Measurements from ENCODE around the gene TREML1. TPM values are rescaled to one million over a fixed set of nuclear protein-coding genes. Genes with fewer than 3 reads are reported as not detected.

The TREML1 gene
- total and polyA plus RNA-seq, 12 donors = 0.28 to 4.7 (median 0.88) TPM; not detected in 2

DNA sequence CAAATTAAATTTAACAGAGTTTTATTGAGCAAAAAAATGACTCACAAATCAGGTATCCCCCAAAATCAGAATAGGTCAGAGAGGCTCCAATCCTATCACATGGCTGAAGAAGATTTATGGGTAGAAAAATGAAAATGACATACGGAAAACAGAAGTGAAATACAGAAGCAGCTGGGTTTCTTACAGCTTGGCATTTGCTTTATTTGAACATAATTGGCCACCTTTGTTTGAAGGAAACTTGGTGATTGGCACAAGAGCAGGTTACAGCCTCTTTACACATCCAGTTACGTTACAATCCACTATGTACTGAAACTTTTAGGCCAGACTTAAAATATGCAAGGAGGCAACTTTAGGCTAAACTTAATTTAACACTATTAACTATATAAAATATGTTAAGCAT is 20.5 kb upstream of the TREML1 start:
- intact Hi-C loops (cut with DNase I) = no loop called here
- no peaks in the 10 kb centered on the region for H3K36me3 ChIP-seq (replicated peaks in 1 of 2)

GRCh38 chr6:41171908-41172307 is 17.8 kb upstream of the TREML1 start:
- WGBS, 4 donors = 34 to 46% (median 41%) methylated on average over 3 of the region's 3 CpGs
- Histone ChIP-seq H3K27me3 (no peaks in the 10 kb centered on the region), H3K27ac (no peak overlapping the region), H3K36me3 (replicated peaks in 1 of 2) (no peaks in the 10 kb centered on the region), H3K9me3 (replicated peaks in 1 of 3) (no peaks in the 10 kb centered on the region), H3K4me1 (replicated peaks in 1 of 2) (no peaks in the 10 kb centered on the region), H3K4me3 (no peak overlapping the region)
- intact Hi-C loops (cut with DNase I) = no loop called here
- no peak for DNase-seq
- TF ChIP-seq POLR2A (IDR thresholded peaks at IDR 0.05) = no peak
- TF ChIP-seq, protein P1, sequence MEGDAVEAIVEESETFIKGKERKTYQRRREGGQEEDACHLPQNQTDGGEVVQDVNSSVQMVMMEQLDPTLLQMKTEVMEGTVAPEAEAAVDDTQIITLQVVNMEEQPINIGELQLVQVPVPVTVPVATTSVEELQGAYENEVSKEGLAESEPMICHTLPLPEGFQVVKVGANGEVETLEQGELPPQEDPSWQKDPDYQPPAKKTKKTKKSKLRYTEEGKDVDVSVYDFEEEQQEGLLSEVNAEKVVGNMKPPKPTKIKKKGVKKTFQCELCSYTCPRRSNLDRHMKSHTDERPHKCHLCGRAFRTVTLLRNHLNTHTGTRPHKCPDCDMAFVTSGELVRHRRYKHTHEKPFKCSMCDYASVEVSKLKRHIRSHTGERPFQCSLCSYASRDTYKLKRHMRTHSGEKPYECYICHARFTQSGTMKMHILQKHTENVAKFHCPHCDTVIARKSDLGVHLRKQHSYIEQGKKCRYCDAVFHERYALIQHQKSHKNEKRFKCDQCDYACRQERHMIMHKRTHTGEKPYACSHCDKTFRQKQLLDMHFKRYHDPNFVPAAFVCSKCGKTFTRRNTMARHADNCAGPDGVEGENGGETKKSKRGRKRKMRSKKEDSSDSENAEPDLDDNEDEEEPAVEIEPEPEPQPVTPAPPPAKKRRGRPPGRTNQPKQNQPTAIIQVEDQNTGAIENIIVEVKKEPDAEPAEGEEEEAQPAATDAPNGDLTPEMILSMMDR (IDR thresholded peaks at IDR 0.05) = no peak

More for the DNA sequence above, 20.5 kb upstream of the TREML1 start:
- Histone ChIP-seq H3K4me3 (no peak overlapping the region), H3K27ac (no peak overlapping the region), H3K4me1 (replicated peaks in 1 of 2) (no peaks in the 10 kb centered on the region), H3K27me3 (no peaks in the 10 kb centered on the region), H3K9me3 (replicated peaks in 1 of 3) (no peaks in the 10 kb centered on the region)
- no peak for DNase-seq
- WGBS, 4 donors = 65 to 72% (median 71%) methylated on average over 2 of the region's 2 CpGs
- TF ChIP-seq, protein P1 (IDR thresholded peaks at IDR 0.05) = no peak

- WGBS, 4 donors = 67 to 76% (median 69%) methylated on average over 4 of the region's 4 CpGs
- no peaks in the 10 kb centered on the region for H3K36me3 ChIP-seq (replicated peaks in 1 of 2)
- H3K27ac ChIP-seq = no peak overlapping the region
- no peak for DNase-seq
- no peak overlapping the region for H3K4me3 ChIP-seq
- no peaks in the 10 kb centered on the region for H3K9me3 ChIP-seq (replicated peaks in 1 of 3)
- H3K27me3 ChIP-seq = no peaks in the 10 kb centered on the region
- no peaks in the 10 kb centered on the region for H3K4me1 ChIP-seq (replicated peaks in 1 of 2)
- intact Hi-C loops (cut with DNase I) = no loop called here
- no peak for TF ChIP-seq POLR2A (IDR thresholded peaks at IDR 0.05)
- TF ChIP-seq, protein P1 (IDR thresholded peaks at IDR 0.05) = no peak
Measured at GRCh38 chr6:41170547-41171160, 16.5 kb upstream of the TREML1 start.

DNA sequence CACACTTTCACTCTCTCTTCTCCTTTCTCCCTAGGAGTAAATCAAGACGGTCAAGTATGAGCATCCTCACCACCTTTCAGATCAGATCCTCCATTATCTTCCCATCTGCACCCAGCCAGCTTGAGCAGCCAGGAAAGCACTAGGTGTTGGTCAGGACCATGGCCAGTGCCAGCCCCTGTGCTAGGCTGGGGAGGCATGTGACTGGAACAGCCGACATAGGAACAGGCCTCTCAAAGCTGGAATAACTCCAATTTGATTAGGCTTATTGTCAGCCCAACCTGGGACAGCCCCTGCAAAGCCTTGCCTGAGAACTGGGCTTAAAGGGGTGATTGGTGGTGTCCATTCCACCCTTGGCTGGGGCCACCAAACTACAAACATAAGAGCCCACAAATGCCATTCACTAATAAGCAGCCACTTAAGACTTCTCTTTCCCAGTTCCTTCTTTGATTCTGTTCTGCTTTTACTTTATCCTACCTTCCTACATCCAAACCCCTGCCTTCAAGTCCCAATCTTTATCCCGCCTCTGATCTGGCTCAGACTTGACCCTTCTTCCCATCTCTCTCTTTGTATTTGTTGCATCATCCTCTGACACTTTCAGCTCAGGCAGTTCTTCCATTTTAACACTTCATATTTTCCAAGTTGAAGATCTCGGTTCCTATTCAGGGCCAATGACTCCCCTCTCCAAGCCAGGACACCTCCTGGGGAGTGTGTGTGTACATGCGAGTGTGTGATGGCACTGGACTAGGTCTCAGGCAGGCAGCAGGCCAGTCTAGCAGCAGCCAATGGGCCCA is 13.2 kb upstream of the TREML1 start:
- Histone ChIP-seq H3K36me3 (replicated peaks in 1 of 2) (no peaks in the 10 kb centered on the region), H3K9me3 (replicated peaks in 1 of 3) (no peaks in the 10 kb centered on the region), H3K4me1 (replicated peaks in 1 of 2) (no peaks in the 10 kb centered on the region), H3K27me3 (no peaks in the 10 kb centered on the region), H3K4me3 (no peak overlapping the region), H3K27ac (no peak overlapping the region)
- 62 to 67% (median 63%) methylated on average over 5 of the region's 5 CpGs for WGBS, 4 donors
- TF ChIP-seq POLR2A (IDR thresholded peaks at IDR 0.05) = no peak
- TF ChIP-seq, protein P1 (IDR thresholded peaks at IDR 0.05) = no peak
- intact Hi-C loops (cut with DNase I) = no loop called here
- peak in 1 of 7 donors; percentile 37 for DNase-seq
